Uterus (tissue), 2 donors: ENCODE results near the gene FOSB.

Source experiments
- POLR2A ChIP-seq, 2 donors: fragments of 450-650 bp; IDR thresholded peaks; one replicate each; pipeline ENCODE4 v1.6.1; 2016; ENCODE audit warnings: antibody characterized with exemption in 2 of 2, mild to moderate bottlenecking in 1 of 2, moderate library complexity in 1 of 2
- TF ChIP-seq, protein P1 (sequence below), 4 experiments: fragments of 200-600 bp in 2 of 4; fragments of 450-650 bp in 2 of 4; sonication (generic) in 2 of 4; IDR thresholded peaks; one replicate each; pipeline ENCODE4 v1.5.1; 2016 to 2019; ENCODE audit warnings: antibody characterized with exemption in 4 of 4, mild to moderate bottlenecking in 2 of 4, moderate library complexity in 1 of 4

DNA sequence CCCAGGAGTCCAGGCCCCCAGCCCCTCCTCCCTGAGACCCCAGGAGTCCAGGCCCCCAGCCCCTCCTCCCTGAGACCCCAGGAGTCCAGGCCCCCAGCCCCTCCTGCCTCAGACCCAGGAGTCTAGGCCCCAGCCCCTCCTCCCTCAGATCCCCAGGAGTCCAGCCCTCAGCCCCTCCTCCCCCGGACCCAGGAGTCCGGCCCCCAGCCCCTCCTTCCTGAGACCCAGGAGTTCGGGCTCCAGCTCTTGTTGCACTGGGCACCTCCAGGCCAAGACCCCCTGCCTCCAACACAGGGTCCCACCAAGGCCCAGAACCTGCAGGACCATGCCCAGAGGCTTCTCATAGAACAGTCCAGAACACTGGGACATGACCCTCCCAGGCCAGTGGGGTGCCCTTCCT lies 47.9 kb upstream of the FOSB start:
- no peak for TF ChIP-seq POLR2A (IDR thresholded peaks at IDR 0.05)
- TF ChIP-seq, protein P1, sequence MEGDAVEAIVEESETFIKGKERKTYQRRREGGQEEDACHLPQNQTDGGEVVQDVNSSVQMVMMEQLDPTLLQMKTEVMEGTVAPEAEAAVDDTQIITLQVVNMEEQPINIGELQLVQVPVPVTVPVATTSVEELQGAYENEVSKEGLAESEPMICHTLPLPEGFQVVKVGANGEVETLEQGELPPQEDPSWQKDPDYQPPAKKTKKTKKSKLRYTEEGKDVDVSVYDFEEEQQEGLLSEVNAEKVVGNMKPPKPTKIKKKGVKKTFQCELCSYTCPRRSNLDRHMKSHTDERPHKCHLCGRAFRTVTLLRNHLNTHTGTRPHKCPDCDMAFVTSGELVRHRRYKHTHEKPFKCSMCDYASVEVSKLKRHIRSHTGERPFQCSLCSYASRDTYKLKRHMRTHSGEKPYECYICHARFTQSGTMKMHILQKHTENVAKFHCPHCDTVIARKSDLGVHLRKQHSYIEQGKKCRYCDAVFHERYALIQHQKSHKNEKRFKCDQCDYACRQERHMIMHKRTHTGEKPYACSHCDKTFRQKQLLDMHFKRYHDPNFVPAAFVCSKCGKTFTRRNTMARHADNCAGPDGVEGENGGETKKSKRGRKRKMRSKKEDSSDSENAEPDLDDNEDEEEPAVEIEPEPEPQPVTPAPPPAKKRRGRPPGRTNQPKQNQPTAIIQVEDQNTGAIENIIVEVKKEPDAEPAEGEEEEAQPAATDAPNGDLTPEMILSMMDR (IDR thresholded peaks at IDR 0.05): no peak
